ENCODE measurements around the gene USP50. TPM values are rescaled to one million over a fixed set of nuclear protein-coding genes. Genes with fewer than 3 reads are reported as not detected.

Gene USP50
- total RNA-seq, 1 experiment from 2014 or later = not detected

GRCh38 chr15:50542887-50543210, 3.6 kb downstream of the USP50 start:
- Histone ChIP-seq H2BK120ac (ENCODE audit: low read depth, low read length, poor library complexity, severe bottlenecking) (no peak overlapping the region), H3K14ac (ENCODE audit: insufficient read depth, low read length) (no peak overlapping the region), H3K27ac (ENCODE audit: insufficient read length, low read depth, low read length) (no peak overlapping the region), H4K91ac (ENCODE audit: insufficient read length, low read depth, low read length) (no peak overlapping the region), H2BK5ac (ENCODE audit: insufficient read length, low read length) (no peak overlapping the region), H3K27me3 (ENCODE audit: insufficient read depth, low read length) (no peaks in the 10 kb centered on the region), H2BK20ac (ENCODE audit: low read depth, low read length, poor library complexity, severe bottlenecking) (no peak overlapping the region), H3K4ac (ENCODE audit: low read depth, low read length) (no peak overlapping the region), H2BK12ac (ENCODE audit: insufficient read length, low read depth, low read length) (no peak overlapping the region), H3K18ac (ENCODE audit: insufficient read length, low read depth, low read length) (no peak overlapping the region), H3T11ph (ENCODE audit: low read length) (no peak overlapping the region), H3K4me2 (ENCODE audit: insufficient read depth, insufficient read length, low read length) (no peak overlapping the region), H3K23me2 (ENCODE audit: insufficient read length, low read depth, low read length, poor library complexity, severe bottlenecking) (no peaks in the 10 kb centered on the region), H3K56ac (ENCODE audit: insufficient read length, low read depth, low read length) (no peak overlapping the region), H2BK15ac (ENCODE audit: low read depth, low read length) (no peak overlapping the region), H4K8ac (replicated peaks; ENCODE audit: insufficient read length, low read depth, low read length) (no peak overlapping the region), H2AFZ (ENCODE audit: low read length) (no peak overlapping the region), H4K5ac (ENCODE audit: insufficient read length, low read depth, low read length) (no peak overlapping the region), H2AK5ac (ENCODE audit: insufficient read length, low read length) (no peak overlapping the region), H3K9ac (ENCODE audit: extremely low read depth, insufficient read length, low read length) (no peak overlapping the region), H3K23ac (ENCODE audit: insufficient read length, low read depth, low read length) (no peak overlapping the region), H3K9me3 (ENCODE audit: control insufficient read depth, low read depth, low read length) (no peaks in the 10 kb centered on the region), H4K20me1 (ENCODE audit: control insufficient read depth, insufficient read depth, insufficient read length) (no peaks in the 10 kb centered on the region), H3K79me1 (ENCODE audit: insufficient read depth, low read depth, low read length, poor library complexity, severe bottlenecking) (no peaks in the 10 kb centered on the region), H3K79me2 (ENCODE audit: insufficient read depth, low read length) (no peaks in the 10 kb centered on the region), H3K4me1 (ENCODE audit: insufficient read depth, low read length) (no peaks in the 10 kb centered on the region; the same call in 1 of the 2 replicates)
- Mint-ChIP-seq H3K36me3 (ENCODE audit: insufficient read depth in 1 of 3, low read depth in 3 of 3) (no peaks in the 10 kb centered on the region), H3K4me1 (peaks cover 4% of the 10 kb centered on the region in 2 experiments), H3K4me3 (no peak overlapping the region), H3K9me3 (no peaks in the 10 kb centered on the region), H3K27me3 (ENCODE audit: low read depth) (no peaks in the 10 kb centered on the region), H3K27ac (no peak overlapping the region)
- TF ChIP-seq, protein P1, sequence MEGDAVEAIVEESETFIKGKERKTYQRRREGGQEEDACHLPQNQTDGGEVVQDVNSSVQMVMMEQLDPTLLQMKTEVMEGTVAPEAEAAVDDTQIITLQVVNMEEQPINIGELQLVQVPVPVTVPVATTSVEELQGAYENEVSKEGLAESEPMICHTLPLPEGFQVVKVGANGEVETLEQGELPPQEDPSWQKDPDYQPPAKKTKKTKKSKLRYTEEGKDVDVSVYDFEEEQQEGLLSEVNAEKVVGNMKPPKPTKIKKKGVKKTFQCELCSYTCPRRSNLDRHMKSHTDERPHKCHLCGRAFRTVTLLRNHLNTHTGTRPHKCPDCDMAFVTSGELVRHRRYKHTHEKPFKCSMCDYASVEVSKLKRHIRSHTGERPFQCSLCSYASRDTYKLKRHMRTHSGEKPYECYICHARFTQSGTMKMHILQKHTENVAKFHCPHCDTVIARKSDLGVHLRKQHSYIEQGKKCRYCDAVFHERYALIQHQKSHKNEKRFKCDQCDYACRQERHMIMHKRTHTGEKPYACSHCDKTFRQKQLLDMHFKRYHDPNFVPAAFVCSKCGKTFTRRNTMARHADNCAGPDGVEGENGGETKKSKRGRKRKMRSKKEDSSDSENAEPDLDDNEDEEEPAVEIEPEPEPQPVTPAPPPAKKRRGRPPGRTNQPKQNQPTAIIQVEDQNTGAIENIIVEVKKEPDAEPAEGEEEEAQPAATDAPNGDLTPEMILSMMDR (conservative IDR thresholded peaks at IDR 0.05) = no peak
- WGBS (ENCODE audit: extremely low coverage, insufficient read length, low lambda C conversion rate) = no CpG with 5 or more reads among the region's 2 CpGs
- no peak for DNase-seq

Measured in H9 (cell line).